ENCODE data around the gene MPV17L2.

MPV17L2 gene

GRCh38 chr19:18218600-18218999 lies 25.6 kb downstream of the MPV17L2 start:
- no peak for DNase-seq (ENCODE audit: low spot score)

DNA sequence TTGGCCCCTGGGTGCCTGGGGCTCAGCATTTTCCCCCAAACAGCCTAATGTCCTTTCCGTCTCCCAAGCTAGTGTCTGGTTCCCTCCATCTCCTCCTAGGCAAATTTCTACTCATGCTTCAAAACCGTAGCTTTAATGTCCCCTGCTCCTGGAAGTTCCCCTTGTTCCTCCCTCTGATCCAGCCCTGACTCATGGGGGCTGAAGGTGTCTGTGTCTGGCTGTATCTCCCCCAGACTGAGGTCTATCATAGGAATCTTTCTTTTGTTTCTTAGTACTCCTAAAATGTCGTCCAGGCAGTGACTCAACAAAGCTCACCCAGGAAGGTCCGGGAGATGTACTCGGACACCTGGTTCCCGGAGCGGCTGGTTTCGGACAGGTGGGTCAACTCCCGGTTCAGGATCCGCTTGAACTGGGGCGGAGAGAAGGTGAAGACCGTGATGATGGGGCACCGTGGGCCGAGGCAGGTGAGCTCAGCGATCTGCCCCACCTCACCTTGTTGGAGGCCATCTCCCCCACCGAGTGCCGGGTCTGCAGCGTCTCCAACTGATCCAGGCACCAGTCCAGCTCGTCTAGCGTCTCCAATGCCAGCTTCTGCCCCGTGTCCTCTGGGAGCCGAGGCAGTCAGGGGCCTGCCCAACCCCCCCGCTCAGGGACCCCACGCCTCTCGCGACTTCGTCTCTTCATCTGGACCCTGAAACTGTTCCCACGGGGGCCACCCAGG lies 27.1 kb downstream of the MPV17L2 start:
- DNase-seq (ENCODE audit: low spot score): no peak

DNA sequence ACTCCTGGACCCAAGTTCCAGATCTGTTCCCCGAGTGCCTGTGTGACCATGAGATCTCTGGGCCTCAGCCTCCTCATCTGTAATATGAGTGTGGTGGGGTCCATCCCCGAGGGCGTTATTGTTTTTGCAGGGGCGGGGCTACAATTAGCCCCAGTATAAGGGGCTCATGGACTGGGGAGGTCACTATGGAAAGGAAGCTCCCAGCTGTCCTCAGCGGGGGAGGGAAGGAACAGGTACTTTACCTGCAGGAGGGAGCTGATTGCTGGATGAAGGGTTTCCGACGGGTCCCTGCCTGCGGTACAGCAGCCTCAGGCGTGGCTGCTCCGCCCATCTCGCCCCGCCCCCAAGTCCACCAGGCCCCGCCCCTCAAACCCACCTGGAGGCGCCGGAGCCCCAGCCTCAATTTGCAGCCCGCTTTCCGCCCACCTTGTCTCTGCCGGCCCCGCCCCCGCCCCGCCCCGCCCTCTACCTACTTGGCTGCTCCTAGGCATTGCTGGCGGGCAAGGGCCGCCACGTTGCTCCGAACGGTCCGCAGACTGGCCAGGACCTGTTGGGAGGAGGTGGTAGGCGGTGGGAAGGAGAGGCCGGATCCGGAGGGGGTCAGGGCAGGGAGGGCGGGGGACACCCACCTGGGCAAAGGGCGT lies 27.7 kb downstream of the MPV17L2 start:
- no peak for DNase-seq (ENCODE audit: low spot score)

GRCh38 chr19:18221815-18222725 lies 29.1 kb downstream of the MPV17L2 start:
- no peak for DNase-seq (ENCODE audit: low spot score)

- DNase-seq (ENCODE audit: low spot score): peak; percentile 40
These were observed 31.0 kb downstream of the MPV17L2 start for GRCh38 chr19:18223860-18224524.

GRCh38 chr19:18224525-18225354 lies 31.7 kb downstream of the MPV17L2 start:
- DNase-seq (ENCODE audit: low spot score): peak; percentile 97

- DNase-seq (ENCODE audit: low spot score): no peak
These were observed 32.3 kb downstream of the MPV17L2 start for GRCh38 chr19:18225355-18225701.

DNA sequence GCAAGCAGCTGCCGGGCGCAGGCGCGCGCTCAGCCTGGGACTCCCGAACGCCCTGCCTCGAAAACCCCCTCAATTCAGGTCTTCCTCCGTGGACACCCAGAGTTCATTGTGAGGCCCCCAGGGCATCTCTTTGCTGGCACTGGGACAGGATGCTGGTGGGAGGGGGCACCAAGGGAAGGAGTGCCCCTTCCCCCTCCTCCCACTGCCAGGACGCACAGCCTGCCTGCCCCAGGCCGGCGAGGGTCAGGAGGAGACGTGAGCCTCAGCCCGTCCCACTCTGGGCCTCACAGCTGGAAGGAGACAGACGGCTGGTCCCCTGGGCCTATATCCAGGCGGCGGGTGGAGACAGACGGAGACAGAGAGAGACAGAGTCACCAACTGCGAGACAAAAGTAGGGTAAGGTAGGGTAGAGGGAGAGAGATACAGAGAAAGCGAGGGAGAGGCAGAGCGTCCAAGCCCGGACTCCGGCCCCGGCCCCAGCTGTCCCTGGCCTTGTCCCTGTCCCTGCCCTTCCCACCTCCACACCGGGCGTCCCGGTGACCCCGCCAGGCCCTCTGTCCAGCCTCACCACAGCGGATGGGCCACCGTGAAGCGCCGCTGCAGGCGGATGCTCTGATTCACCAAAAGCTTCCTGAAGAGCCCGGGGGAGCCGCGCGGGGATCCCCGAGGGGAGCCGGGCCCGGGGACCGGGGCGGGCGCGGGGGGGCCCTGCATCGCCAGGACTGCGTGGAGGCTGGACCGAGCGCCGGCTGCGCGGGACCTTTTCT lies 32.9 kb downstream of the MPV17L2 start, which contains the start of gene PDE4C:
Gene PDE4C, minus strand, starts transcription at position 737 of the 767 bp plus-strand sequence. Its CDS starts 23 bp downstream, at position 714.
- DNase-seq (ENCODE audit: low spot score): no peak

GRCh38 chr19:18226956-18227780 lies 34.1 kb downstream of the MPV17L2 start:
- DNase-seq (ENCODE audit: low spot score): no peak

DNA sequence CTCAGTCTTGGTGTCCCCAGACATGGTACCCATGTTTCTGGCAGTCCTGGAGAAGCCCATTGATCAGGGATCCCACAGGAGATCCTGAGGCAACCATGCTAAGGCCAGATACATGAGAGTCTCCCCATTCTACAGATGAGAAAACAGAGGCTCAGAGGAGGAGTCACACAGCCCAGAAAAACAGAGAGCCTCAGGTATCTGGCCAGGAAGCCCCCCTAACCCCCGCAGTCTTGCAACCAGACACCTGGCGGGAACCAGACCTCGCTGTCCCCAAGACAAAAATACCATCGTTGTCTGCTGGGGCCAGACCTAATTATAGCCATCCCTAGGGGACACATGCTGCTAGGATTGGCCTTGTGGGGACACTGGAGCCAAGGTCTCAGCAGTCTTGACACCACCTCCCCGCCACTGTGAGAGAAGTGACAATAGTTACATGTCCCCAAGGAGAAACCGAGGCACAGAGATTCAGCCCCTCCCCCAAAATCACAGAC lies 34.8 kb downstream of the MPV17L2 start:
- no peak for DNase-seq (ENCODE audit: low spot score)

DNA sequence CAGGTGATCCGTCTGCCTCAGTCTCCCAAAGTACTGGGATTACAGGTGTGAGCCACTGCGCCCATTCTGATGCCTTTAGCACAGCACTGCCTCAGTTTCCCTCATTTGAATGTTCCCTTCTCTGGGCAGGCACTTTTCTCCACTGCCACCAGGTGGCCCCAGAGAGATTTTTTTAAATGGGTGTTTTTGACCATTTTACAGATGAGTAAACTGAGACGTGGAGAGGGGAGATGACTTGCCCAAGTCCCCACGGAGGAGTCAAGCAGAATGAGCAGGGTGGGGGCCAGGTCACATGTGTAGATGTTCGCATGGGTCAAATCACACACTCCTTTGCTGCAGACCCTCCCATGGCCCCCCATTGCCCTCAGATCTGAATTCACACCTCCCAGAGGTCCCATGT lies 36.5 kb downstream of the MPV17L2 start:
- DNase-seq (ENCODE audit: low spot score): no peak

GRCh38 chr19:18229915-18230314 lies 36.9 kb downstream of the MPV17L2 start:
- no peak for DNase-seq (ENCODE audit: low spot score)

GRCh38 chr19:18230941-18231734 lies 38.1 kb downstream of the MPV17L2 start:
- no peak for DNase-seq (ENCODE audit: low spot score)

GRCh38 chr19:18231775-18232174 lies 38.8 kb downstream of the MPV17L2 start:
- DNase-seq (ENCODE audit: low spot score): no peak

DNA sequence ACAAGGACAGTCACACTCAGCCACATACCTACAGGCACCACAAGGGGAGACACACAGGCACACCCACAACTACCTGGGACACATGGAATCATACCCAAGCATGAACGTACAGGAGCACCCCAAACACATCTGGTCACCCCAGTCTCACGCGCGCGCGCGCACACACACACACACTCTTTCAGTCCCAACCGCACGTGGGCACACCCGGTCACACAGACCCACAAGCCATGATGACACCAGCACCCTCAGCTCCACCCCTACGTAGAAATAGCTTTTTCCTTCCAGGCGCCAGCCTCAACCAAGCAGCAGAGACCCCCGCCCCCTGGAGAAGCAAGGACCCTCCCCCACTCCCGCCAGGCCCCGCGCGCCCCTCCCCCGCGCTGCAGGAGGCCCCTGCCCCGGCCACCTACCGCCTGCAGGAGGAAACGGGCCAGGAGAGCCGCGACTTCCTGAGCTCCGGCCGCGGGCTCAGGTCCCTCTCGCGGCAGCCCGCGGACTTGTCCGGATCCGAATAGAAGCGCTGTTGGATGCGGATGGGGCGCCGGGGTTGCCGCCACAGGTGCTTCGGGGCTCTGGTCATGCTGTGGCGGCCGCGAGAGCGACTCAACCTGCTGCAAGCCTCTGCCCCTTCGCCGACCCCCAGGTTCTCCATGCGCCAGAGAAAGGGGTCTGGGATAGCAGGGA lies 39.7 kb downstream of the MPV17L2 start:
- no peak for DNase-seq (ENCODE audit: low spot score)

DNA sequence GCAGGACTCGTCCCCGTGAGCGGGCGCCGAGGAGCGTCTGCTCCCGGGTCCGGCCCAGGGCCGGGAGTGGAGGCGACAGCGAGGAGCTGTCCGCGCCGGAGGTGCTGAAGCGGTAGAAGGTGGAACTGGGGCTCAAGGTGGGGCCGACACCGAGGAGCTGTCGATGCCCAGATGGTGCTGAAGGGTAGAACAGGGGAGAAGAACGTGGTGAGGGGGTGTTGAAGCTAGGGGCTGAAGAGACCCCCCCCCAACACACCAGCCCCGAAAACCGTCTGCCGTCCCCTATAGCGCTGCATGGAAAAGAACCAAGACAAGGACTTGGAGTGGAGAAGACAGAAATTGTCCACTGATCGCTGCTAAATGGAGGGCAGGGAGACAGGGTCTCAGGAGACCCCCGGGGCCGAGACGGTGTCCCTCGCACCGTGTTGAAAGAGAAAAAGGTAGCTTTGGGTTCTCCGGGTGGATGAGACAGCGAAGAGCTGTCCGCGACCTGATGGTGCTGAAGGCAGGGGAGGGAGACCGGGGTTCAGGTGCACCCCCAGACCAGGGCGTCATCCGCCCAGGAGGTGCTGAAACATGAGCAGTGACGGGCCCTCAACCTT lies 40.3 kb downstream of the MPV17L2 start:
- DNase-seq (ENCODE audit: low spot score): peak; percentile 60

DNA sequence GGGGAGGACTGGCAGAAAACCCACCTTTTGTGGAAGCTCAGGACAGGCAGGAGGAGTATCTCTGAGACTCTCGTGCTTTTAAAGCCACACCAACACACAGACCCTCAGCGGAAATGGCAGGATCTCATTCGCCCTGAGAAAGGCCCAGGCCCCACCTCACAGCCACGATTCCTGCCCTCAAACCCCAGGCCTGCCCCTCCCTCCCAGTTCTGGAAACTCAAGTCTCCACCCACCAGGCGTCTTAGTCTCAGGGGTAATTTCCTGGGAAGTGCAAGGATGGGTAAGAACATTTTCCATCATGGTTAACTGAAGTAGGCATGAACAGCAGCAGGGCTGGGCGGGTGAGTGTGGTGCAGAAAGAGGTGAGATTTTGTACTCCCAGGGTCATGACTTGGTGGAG lies 41.2 kb downstream of the MPV17L2 start:
- DNase-seq (ENCODE audit: low spot score): no peak

DNA sequence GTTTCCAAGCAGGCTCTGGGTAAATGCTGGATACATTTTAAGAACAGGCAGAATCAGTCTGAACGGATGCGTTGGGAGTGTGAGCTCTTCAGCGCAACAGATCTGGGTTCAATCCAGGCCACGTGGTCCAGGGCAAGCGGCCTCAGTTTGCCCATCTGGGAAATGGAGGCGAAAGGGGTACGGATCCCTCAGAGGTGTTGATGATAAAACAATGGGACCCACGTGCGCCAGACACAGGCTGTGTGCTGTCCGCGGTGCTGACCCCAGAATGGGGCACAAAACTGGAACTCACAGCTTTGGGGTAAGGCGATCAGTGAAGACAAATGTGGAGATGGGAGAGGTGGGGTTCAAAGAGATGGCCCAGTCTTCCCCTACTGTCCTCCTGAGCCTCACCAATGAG lies 46.3 kb downstream of the MPV17L2 start:
- DNase-seq (ENCODE audit: low spot score): no peak

Measured in LoVo (cell line).